ENCODE measurements around the gene SASH1.

The SASH1 gene

DNA sequence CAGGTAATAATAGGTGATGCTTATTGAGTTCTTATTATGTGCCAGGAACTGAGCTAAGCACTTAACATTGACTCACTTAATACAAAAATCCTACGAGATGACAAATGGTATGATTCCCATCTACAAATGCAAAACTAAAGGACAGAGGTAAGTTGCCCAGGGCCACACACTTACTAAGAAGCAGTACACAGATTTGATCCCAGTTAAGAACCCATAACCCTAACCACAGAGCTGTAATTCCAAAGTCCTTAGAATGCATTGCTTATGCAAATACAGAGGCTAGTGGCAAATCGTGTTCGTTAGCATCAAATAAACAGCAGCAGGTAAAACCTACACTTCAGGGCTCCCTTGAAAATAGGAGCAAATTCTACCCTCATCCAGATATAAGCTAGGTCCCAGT, 104.0 kb downstream of the SASH1 start:
- in situ Hi-C loops (cut with MboI; ENCODE audit: low pct_unique_long_range_greater_than_20kb, low sequenced_read_pairs) = no loop called here
- no peak for DNase-seq

DNA sequence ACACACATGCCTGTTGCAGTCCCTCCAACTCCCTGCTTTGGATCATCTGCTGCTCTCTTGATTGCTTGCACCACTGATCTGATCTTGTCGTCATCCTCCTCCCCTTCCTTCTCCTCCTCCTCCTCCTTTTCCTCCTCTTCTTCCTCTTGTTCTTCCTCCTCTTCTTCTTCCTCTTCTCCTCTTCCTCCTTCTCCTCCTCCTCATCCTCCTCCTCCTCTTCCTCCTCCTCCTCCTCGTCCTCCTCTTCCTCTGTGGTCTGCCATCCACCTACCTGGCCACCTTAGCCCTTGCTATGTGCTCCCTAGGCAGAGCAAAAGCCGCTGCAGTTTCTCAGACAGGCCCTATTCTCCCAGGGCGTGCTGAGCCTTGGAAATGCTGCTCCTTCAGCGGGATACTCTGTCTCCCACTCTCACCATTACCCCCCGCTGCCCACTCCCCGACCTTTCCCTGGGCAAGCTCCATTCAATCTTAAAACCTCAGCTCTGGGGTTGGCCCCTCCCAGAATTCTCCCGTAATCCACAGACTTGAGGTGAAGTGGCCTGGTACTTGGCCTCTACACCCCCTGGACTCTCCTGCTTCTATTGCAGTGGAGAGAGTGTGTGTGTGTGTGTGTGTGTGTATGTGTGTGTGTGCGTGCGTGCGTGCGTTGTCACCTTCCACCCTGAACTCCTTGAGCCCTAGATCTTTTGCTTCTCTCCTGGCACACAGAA, 105.0 kb downstream of the SASH1 start:
- in situ Hi-C loops (cut with MboI; ENCODE audit: low pct_unique_long_range_greater_than_20kb, low sequenced_read_pairs) = no loop called here
- no peak for DNase-seq

DNA sequence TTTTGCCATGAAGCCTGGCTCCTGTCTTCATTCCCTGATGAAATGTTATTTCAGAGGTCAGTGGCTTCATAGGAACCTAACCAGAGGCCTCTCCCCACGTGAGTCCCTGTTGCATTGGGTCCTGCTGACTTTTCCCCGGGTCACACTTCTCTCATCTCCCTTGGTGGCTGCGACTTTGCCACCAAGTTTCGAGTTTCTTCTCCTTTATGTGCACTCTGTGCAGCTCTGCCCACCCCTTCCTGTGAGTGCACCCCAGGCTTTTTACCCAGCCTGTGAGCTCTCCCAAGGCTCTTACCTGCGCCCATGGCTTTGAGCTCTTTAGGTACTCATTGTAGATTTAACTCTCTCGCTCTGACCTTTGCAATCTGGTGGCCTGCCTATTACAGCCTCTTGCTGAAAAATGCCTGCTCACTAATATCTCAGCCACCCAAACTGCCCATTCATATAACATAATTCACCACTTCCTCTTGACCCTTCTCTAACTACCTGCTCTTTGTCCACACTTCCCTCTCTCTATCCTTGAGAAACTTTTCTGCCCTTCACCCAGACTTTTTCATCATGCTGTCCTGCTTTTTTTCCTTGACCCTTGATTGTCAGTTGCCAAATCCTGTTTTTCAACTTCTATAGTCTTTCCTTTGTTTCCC, 105.9 kb downstream of the SASH1 start:
- DNase-seq = no peak
- in situ Hi-C loops (cut with MboI; ENCODE audit: low pct_unique_long_range_greater_than_20kb, low sequenced_read_pairs) = no loop called here

DNA sequence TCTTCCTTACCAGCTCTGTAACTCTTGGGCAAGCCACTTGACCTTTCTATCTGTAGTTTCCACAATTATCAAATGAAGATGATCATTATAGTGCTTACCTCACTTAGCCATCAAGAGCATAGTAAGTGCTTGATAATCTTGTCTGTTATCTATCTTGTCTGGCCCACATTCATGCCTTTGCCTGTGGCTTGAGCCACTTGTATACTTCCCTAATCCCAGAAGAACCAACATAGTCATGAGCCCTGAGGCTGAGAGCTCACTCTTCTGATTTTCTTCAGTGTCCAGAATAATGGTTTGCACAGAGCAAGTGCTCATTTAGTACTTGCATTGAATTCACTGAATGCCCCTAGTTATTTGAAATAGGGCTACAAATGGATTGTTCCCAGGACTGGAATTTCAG, 108.2 kb downstream of the SASH1 start:
- DNase-seq = no peak
- in situ Hi-C loops (cut with MboI; ENCODE audit: low pct_unique_long_range_greater_than_20kb, low sequenced_read_pairs) = loop anchor here (25.0 kb wide), 1 partner anchor 264 kb away; no protein-coding TSS in a partner anchor

DNA sequence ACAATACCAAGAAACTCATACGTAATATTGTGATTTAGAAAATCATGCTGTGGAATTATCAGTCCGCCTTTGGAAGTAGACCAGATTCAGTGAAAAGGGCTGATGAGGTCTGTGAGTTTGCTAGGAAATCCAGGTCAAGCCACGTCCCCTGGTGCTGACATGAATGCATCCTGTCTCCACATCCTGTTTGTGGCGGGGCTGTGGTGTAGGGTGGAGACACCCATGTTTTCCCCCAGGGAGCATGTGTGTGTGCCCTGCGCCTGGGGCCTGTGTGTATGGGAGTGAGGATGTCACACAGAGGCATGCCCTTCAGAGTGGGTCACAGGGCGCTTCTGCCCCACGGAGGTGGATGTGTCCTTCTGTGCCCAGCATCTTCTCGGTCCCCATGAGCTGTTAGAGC, 109.1 kb downstream of the SASH1 start:
- DNase-seq = no peak
- in situ Hi-C loops (cut with MboI; ENCODE audit: low pct_unique_long_range_greater_than_20kb, low sequenced_read_pairs) = loop anchor here (25.0 kb wide), 1 partner anchor 264 kb away; no protein-coding TSS in a partner anchor

DNA sequence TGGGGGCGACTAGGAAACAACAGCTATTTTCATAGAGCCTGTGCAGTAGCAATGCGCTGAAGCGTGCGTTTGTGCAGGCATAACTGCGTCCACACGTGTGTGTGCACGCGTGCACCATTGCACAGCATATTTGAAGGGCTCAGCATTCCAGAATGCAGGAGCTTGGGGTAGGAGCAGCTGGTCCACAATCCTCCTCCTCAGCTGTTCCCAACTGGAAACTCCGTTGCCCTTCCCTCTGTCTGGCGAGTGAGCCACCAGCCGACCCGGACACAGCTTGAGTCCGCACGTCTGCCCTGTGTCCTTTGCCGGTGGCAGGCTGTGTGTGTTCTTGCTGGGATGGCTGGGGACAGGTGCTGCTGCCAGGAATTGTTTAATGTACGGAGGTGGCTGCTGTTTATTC, 110.2 kb downstream of the SASH1 start:
- in situ Hi-C loops (cut with MboI; ENCODE audit: low pct_unique_long_range_greater_than_20kb, low sequenced_read_pairs) = loop anchor here (25.0 kb wide), 1 partner anchor 266 kb away; no protein-coding TSS in a partner anchor

DNA sequence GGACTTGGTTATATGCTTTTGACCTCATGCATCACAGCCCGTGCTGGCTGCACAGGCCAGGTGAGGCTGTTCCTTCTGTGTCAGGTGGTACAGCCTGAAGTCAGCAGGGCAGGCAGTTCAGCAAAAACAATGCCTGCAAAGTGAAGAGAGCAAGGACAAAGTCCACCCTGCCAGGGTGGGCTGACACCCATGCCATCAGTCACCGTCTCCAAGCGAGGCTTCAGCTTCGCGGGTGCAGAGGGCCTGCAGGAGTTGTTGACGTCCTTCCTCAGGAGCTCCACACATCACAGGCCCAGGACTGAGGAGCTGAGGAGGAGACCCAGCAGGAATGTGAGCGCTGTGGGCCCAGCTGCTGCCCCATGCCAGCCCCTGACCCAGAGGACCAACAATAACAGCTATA, 111.3 kb downstream of the SASH1 start:
- in situ Hi-C loops (cut with MboI; ENCODE audit: low pct_unique_long_range_greater_than_20kb, low sequenced_read_pairs) = loop anchor here (25.0 kb wide), 1 partner anchor 267 kb away; no protein-coding TSS in a partner anchor

More for the DNA sequence above, 110.2 kb downstream of the SASH1 start:
- no peak for DNase-seq

DNA sequence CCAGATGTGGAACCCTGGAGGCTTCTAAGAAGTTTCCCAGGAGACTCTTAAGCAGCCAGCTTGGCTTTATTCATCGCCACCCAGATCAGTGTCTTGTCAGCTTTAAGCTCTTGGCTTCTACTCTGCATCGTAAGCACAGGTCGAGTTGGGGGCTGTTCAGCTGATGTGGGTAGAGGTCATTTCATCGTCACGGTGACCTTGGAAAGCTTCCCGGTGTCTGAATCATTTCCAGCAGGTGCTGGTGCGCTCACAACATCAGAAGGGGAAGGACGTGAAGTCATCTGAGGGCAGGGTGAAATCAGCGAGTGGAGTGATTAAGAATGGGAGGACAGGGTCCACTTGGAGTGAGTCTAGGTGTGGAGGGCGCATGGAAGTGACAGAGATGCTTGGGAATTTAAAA, 112.6 kb downstream of the SASH1 start:
- no peak for DNase-seq
- in situ Hi-C loops (cut with MboI; ENCODE audit: low pct_unique_long_range_greater_than_20kb, low sequenced_read_pairs) = loop anchor here (25.0 kb wide), 1 partner anchor 268 kb away; no protein-coding TSS in a partner anchor

More for the DNA sequence above, 111.3 kb downstream of the SASH1 start:
- no peak for DNase-seq

DNA sequence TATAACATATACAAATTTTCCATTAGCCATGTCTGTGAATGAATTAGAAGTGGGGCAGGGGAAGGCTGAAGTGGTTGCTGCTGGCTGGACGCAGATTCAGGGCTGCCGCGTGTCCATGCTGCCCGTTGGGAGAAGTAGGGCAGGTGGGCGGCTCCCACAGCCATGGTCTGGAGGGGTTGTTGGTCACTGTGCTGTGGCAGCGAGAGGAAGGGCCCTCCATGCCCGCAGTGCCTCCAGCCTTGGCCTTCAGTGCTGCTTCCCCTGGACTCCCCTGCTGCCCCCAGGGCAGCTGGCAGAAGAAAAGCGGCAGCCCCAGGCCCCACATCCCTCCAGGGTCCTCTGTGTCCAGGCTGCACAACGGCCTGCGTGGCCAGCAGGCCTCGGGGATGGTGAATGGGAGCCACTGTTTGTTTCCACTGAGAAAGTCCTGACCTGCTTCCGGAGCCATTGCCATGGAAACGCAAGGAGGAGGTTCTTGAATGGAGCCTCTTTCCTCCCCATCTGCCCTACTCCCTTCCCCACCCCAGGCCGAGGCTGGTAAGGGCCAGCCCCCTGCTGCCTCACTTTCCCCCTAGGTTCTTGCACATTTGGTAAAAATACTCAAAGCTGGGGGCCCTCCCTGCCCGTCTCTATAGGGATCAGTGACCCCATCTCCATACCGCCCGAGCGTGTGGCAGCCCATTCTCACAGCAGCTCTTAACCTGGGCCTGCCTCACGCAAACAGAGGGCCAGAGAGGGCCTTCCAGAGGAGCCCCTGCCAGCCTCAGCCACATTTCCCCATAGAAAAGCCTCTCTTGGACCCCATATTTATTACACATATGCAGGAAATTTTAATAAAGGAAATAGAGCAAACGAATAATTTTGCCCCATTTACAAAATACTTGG, 113.3 kb downstream of the SASH1 start:
- in situ Hi-C loops (cut with MboI; ENCODE audit: low pct_unique_long_range_greater_than_20kb, low sequenced_read_pairs) = loop anchor here (25.0 kb wide), 1 partner anchor 269 kb away; no protein-coding TSS in a partner anchor
- DNase-seq = no peak

DNA sequence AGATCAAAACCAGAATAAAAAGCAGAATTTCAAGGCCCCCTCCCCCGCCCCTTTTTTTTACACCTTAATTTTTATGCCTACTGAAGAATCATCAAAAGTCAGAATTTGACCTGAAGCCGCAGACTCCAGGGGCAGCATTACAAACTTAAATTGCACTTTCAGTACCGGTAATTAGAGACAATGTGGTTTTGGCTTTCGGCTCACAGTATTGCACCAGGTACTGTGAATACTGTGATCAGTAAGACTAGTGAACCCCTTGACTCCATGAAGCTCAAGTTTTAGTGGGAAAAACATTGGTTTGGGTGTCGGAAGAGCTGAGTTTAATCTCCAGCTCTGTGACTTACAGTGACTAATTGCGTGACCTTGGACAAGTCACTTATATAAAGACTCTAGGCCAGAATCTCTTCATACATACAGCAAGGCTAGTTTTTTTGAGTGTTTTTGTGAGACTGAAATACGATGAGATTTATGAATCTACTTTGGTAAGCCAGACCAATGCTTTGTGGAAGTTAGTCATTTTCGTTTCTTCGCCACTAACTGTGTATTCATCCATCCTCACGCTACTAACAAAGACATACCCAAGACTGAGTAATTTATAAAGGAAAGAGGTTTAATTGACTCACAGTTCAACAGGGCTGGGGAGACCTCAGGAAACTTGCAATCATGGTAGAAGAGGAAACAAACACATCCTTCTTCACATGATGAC, 114.7 kb downstream of the SASH1 start:
- DNase-seq = no peak
- in situ Hi-C loops (cut with MboI; ENCODE audit: low pct_unique_long_range_greater_than_20kb, low sequenced_read_pairs) = loop anchor here (25.0 kb wide), 1 partner anchor 270 kb away; no protein-coding TSS in a partner anchor

DNA sequence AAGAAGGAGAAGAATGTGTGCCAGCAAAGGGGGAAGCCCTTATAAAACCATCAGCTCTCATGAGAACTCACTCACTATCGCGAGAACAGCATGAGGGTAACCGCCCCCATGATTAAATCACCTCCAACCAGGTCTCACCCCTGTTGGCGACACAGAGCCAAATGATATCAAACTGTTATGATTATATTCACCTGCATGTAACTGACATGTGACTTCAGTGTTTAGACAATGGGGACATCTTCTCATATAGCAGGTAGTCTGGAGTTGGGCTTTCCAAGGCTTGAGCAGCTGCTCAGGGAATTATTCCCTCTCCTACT, 115.2 kb downstream of the SASH1 start:
- in situ Hi-C loops (cut with MboI; ENCODE audit: low pct_unique_long_range_greater_than_20kb, low sequenced_read_pairs) = loop anchor here (25.0 kb wide), 1 partner anchor 270 kb away; no protein-coding TSS in a partner anchor
- no peak for DNase-seq

DNA sequence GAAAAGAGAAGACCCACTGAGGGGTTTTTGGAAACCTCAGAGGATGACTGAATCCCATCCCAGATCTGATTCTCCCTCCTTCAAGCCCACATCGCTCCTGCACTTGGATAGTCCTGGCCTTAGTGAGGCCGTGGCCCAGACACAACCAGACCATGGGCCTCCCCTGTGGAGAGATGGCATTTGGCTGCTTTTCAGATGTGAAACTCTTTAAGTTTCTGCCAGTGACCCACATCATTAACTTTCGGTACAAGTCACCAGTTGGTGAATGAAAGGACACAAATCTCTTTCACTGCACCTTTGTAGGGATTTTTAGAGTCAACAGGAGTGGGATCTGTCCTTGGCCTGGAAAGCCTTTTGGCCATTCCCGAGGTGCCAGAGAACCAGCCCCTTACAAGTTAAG, 116.6 kb downstream of the SASH1 start:
- no peak for DNase-seq
- in situ Hi-C loops (cut with MboI; ENCODE audit: low pct_unique_long_range_greater_than_20kb, low sequenced_read_pairs) = loop anchor here (25.0 kb wide), 1 partner anchor 272 kb away; no protein-coding TSS in a partner anchor

DNA sequence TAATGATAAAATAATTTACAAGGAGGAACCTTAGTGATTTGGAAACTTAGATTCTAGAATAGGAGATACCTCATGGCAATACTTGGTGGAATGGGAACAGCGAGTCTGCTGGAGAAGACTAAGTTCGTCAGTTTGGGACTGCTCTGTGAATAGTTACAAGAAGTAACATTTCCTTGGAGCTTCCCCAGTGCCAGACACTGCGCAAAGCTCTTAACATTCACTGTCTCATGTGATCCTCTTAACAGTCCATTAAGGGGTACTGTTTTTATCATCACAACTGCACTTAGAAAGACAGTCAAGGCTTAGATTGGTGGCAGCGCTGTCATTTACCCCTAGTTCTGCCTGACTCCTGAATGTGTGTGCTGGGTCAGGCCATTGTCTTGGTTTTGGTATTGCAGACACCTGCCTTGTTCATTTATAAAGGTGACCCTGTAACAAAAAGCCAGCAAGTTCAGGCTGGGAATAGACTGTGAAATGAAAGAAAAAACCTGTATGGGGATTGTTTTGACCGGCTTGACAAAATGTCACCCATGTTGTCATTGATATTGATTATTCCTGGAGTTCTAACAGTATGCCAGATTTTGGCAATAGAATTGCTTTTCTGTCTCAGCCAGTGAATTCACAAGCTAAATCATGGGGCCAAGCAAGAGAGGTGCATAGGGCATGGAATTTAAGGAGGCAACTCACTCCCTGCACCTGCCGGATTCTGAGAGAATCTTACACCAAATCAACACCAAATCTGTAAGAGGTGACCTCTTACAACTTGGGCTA, 118.4 kb downstream of the SASH1 start:
- no peak for DNase-seq
- in situ Hi-C loops (cut with MboI; ENCODE audit: low pct_unique_long_range_greater_than_20kb, low sequenced_read_pairs) = loop anchor here (25.0 kb wide), 1 partner anchor 274 kb away; no protein-coding TSS in a partner anchor

DNA sequence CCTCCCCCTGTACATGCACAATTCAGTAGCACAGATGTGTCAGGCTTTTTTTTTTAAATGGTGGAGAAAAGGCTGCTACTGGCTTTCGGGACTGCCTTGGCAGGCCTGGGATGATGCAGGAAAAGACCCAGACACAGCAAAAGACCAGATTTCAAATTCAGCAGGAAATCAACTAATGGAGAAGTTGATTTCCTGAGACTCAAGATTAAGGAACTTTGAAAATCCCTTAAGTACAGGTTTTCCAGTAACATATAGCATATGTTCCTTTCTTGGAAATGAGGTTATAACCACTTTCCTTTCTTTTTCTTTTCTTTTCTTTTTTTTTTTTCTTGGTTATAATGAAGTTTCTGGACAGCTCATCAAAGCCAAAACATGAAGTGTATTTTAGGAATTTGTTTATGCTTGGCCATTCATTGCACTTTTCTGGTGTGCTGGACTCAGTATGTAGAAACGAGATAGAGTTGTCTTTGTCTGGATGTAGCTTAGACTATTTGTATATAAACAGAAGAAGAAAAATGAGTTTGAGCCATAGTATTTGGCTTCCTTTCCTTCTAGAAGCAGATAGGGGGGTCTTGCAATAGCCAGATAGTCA, 119.4 kb downstream of the SASH1 start:
- in situ Hi-C loops (cut with MboI; ENCODE audit: low pct_unique_long_range_greater_than_20kb, low sequenced_read_pairs) = loop anchor here (25.0 kb wide), 1 partner anchor 275 kb away; no protein-coding TSS in a partner anchor
- no peak for DNase-seq

DNA sequence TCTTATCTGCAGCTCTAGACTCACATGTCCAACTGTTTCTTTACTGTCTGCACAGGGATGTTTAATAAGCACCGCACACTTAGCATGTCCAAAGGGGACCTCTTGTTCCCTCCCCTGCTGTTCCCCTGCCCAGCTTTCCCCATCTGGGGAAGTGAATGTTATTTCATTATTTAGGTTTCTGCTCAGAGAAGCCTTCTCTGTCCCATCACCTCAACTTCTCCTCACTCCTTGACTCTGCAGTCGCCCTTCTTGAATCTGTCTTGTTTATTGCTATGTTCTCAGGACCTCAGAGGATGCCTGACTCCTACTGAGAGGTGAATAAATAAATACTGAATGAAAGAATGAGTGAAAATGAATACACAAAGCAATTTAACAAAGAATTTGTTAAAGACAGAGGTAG, 121.0 kb downstream of the SASH1 start:
- no peak for DNase-seq
- in situ Hi-C loops (cut with MboI; ENCODE audit: low pct_unique_long_range_greater_than_20kb, low sequenced_read_pairs) = loop anchor here (25.0 kb wide), 1 partner anchor 276 kb away; no protein-coding TSS in a partner anchor

DNA sequence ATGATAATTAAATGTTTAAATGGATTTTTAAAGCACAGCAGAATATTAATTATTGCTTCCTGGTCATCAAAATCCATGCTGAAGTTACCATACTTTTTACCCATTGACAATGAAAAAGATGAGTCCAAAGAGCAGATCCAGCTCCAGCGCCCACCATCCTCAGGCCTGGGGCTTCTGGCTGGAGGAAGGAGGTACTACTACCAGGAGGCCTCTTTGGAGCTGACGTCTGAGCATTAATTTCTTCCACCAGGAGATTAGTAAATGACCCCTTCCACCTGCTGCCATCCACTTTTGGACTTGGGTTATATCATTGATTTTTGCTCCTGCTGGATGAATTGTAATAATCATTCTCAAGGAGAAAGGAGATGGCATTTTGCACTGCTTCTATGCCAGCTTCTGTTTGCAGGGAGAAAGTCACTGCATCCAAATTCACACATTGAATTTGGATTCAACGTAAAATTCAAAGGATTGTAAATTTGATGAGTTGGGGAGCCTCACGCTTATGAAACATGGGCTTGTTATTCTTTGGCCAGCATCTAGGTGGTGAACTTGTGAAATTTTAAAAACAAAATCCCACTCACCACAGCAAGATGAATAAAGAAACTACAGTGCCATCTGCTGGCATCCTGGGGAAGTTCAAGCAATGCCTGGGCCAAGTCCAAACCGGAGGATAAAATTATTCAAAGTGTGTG, 121.8 kb downstream of the SASH1 start:
- DNase-seq = peak; percentile 80
- in situ Hi-C loops (cut with MboI; ENCODE audit: low pct_unique_long_range_greater_than_20kb, low sequenced_read_pairs) = loop anchor here (25.0 kb wide), 1 partner anchor 277 kb away; no protein-coding TSS in a partner anchor

DNA sequence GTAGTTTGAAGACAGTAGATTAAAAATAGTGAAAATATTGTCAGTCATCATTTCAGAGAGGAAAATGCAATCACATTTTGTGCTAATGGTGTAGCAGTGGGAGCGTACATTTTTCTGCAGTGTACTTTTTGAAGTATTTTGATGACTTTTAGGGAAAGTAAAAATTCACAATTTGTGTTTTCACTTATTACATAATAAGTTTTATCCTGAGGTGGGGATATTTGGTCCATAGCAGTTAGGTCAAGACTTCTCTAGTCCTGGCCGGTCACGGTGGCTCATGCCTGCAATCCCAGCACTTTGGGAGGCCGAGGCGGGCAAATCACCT, 122.3 kb downstream of the SASH1 start:
- in situ Hi-C loops (cut with MboI; ENCODE audit: low pct_unique_long_range_greater_than_20kb, low sequenced_read_pairs) = loop anchor here (25.0 kb wide), 1 partner anchor 278 kb away; no protein-coding TSS in a partner anchor
- no peak for DNase-seq
